ENCODE measurements around the gene TLE7.

TLE7 gene

GRCh38 chr16:71448274-71448866 lies 6.5 kb upstream of the TLE7 start:
- DNase-seq = no peak

DNA sequence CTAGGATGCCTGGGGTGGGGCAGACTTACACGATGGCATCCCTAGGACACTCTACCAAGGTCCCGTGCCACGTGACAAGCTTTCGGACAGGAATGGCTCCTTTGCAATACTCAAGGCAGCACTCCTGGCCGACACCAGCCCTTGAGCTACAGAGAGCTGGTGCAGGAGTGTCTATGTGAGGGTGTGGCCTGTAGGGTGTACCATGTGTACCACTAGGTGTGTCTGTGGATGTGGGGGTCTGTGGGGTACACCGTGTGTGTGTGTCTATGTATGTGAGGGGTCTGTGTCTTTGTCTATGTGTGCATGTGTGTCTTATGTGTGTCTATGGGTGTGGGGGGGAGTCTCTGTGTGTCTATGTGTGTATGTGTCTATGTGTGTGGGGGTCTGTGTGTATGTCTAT lies 1.9 kb upstream of the TLE7 start:
- no peak for DNase-seq

DNA sequence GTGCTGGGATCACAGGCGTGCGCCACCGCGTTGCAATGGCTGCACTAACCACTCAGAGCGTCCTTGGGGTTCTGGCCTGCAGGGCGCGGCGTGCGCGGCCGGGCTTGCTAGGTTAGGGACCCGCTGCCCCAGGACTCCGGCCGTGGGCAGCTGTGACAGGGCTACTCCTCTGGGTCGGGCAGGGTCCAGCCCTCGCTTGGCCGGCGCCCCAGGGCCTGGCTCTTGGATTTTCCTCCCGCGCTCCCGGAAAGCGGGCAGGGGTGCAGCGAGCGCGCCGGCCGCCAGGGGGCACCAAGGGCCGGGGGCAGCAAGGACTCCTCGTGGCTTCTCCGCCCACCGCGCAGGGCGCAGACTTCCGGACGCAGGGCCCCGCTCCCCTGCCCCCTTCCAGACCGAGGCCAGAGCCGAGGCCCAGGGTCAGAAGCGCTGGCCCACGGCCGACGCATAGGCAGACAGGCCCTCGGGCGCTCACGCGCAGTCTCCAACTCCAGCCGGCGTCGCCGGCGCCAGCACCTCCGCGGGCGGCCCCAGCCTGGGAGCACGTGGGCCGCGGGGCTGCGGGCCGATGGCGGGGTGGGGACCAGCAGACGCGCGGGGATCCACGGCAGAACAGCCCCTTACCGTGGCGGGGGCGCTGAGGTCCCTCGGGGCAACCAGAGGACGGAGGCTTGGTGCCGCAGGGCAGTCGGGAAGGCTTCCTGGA lies 355 bp downstream of the TLE7 start:
- no peak for DNase-seq

DNA sequence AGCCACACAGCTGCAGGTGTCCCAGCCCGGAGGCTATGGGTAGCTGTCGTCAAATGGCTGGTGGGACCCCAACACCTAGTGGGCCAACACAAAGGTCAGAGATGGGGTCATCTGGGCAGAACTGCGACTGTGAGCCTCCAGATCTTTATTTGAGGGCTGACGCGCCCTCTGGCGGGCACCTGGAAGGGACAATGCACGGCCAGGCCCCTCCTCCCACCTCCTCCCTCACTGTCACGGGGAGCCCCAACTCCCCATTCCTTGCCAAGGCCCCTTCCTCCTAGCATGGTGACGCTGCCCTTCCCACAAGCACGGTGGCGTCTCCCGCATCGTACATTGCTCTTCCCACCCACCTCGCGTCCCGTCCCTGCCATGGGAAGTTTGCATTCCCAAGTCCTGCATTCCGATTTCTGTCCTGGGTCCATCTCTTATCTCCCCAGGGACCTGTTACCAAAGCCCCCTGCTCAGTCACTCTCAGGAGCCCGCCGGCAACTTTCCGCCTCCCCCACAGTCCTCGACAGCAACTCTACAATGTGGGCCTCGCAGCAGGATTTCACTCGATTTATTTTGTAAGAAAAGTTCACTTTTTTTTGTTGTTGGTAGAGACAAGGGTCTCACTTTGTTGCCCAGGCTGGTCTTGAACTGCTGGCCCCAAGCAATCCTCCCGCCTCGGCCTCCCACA lies 1.0 kb downstream of the TLE7 start:
- DNase-seq = no peak

- peak; percentile 30 for DNase-seq
These were observed 2.3 kb downstream of the TLE7 start for GRCh38 chr16:71439523-71439922.

DNA sequence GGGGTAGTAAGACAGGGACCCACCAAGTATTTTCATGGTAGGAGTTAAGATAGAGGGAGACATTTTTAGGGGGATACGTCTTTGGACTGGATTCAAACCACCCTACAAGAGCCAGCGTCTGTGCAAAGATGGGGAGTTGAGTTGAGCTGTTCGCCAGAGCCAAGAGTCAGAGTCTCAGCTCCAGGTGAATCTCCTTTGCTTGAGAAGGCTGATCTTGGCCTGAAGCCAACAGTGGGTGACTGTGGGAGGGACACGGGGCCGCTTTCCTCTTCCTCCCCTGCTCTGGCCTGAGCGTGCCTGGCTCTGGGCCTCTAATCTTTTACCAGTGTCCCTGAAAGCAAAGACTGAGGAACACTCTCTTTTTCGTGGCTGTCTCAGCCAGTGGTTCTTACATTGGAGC lies 5.4 kb downstream of the TLE7 start:
- no peak for DNase-seq

- DNase-seq = no peak
These were observed 8.9 kb downstream of the TLE7 start for GRCh38 chr16:71432906-71433305.

- no peak for DNase-seq
These were observed 9.9 kb downstream of the TLE7 start for GRCh38 chr16:71431991-71432390.

GRCh38 chr16:71431176-71431575 lies 10.7 kb downstream of the TLE7 start:
- no peak for DNase-seq

DNA sequence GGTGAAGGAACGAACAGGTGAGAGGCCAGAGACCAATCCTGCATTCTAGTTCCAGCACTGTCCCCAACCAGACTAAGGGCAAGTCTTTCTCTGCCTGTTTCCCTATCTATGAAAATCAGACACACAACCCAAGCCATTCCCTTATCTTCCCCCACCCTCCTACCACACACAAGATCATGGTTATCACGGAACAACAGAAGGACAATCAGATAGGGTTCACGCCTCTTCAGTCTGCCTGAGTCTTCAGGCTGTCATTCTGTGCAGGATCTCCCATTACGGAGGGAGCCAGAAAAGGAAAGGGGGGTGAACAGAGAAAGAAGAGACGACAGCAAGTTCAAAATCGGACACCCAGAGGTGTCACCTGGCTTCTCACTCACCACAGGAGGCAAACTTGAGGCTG lies 11.1 kb downstream of the TLE7 start:
- DNase-seq = no peak

DNA sequence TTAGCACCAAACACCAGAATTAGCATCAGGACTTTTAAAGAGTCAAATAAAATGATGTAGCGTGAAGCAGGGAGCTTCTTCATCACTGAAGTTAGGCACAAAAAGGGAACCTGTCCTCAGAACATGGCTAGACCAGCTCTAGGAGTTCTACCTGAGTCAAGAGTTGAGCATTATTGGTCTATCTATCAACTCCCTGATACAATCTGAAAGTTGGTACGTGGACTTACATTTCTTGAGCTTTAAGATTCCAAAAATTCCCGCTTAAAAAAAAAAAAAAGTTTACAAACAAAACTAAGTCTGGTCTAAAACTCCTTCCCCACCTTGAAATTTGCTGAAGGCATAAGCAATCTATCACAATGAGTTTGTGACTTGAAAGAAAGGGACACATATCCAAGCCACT lies 12.3 kb downstream of the TLE7 start:
- DNase-seq = no peak

DNA sequence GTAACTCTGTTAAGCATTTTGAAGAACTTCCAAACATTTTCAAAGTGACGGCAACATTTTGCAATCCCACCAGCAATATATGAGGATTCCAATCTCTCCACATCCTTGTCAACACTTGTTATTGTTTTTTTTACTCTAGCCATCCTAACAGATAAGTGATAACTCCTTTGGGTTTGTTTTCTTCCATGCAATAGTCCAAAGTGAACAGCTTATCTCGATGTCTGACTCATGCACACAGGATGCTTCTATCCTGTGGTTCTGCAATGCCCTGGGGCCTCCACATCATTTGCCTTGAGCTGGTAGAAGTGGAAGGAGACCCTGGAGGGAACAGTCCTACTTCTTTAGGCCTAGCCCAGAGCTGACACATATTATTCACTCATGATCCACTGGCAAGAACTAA lies 13.0 kb downstream of the TLE7 start:
- DNase-seq = no peak

- DNase-seq = no peak
These were observed 13.5 kb downstream of the TLE7 start for GRCh38 chr16:71428385-71428784.

DNA sequence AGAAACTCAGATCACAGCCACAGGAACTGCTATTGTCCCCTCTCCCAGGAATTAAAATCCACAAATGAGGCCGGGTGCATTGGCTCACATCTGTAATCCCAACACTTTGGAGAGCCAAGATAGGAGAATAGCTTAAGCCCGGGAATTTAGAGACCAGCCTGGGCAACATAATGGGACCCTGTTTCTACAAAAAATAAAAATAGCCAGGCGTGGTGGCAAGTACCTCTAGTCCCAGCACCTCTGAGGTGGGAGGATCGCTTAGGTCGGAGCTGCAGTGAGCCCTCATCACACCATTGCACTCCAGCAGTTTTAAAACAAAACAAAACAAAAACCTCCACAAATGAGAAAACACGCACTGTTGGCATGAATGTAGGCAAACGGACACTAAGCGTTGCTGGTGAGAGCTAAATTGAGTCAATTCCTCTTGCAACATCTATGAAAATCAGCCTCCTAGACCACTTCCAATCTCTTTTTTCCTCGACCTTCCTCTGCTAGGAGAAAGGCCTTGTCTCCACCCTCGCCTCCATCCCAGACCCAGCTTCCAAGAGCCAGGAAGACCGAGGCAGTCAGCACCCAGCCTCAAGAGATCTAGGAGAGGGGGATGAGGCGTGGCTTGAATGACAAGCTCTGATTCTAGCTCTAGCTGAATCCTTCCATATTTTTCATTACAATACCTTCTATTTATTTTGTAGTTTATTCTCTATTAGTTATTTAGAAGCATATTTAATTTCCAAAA lies 14.8 kb downstream of the TLE7 start:
- DNase-seq = no peak

DNA sequence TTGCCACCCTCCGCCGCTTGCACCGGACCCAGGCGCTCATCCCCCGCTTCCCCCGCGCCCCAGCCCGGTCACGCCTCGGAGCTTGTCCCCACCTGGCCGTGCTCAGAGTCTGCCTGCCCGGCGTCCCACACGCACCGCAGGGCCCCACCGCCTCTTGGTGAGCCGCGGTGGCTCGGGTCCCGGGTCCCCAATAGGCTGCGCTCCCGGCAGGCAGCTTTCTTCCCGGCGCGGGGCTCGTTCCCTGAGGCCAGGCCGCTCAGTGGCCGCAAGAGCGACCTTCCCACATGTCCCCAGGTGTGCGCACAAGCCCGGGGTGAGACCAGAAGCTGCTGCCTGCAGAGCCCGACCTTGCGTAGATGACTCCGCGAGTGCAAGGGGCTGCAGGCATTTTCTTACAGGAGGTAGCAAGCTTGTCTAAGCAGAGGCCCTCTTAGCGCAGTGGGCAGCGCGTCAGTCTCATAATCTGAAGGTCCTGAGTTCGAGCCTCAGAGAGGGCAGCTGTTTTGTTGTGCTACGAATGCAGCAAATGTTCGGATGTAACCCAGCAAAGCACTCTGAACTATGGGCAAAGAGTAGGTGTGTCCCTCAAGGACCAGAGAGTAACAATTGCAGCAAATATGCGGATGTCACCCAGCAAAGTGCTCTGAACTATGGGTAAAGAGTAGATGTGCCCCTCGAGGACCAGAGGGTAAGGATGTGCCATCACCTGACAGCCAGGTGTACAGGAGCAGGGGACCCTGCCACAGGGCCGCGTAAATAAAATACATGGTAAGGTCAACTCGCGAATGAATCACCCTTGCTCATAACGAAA lies 15.6 kb downstream of the TLE7 start:
- DNase-seq = peak; percentile 87

GRCh38 chr16:71425746-71426068 lies 16.1 kb downstream of the TLE7 start:
- no peak for DNase-seq

GRCh38 chr16:71424626-71425025 lies 17.2 kb downstream of the TLE7 start:
- no peak for DNase-seq

GRCh38 chr16:71423865-71424264 lies 18.0 kb downstream of the TLE7 start:
- DNase-seq = no peak

DNA sequence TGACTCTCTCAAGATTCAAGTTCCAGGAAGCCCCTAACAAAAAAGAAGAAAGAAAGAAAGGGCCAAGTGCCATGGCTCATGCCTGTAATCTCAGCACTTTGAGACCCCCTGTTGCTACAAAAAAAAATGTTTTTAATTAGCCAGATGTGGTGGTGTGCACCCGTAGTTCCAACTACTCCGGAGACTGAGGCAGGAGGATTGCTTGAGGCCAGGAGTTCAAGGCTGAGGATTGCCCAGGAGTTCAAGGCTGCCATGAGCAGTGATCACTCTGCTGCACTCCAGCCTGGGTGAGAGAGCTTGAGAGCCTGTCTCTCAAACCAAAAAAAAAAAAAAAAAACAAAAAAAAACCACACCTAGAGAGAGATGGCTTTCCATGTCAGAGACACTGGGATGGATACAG lies 18.8 kb downstream of the TLE7 start:
- DNase-seq = no peak

DNA sequence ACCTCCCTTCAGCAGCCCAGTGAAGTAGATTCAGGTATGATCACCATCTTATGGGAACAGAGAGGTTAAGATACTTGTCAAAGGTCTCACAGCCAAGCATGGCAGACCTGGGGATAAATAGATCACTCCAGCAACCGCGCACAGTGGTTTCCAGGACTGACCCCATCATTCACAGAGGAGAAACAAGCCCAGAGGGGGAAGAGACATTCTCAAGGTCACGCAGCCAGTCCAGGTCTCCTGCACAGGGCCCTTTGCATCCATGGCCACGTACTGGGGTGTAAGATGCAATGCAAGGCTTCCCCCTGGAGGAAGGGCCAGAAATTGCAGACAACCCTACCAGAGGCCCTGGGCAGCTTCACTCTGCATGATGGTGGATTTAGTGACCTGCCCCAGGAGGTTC lies 19.9 kb downstream of the TLE7 start:
- DNase-seq = no peak

DNA sequence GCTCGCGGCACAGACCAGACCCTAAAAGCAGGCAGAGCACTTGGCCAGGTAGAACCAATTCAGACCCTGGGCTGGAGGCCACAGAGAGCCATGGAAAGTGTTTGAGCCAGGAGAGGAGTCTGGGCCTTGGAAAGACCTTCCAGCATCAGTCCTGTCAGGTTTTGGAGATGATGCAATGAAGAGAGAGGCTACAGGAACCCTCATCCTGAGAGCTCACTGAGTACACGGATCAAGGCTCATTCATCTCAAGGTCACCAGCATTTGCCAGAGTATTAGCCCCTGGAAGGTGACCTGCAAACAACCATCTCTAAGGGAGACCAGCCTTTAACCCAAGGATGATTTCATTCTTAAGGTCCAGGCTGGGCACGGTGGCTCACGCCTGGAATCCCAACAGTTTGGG lies 27.8 kb downstream of the TLE7 start:
- no peak for DNase-seq

- DNase-seq = no peak
These were observed 28.5 kb downstream of the TLE7 start for GRCh38 chr16:71413341-71413740.
